Measurements from ENCODE around the gene TCN2.
"Not testable (repeated sequence)": the region's sequence is repeated elsewhere in the genome, so short reads cannot be mapped to it uniquely, and the experiment has no call there.

The TCN2 gene

DNA sequence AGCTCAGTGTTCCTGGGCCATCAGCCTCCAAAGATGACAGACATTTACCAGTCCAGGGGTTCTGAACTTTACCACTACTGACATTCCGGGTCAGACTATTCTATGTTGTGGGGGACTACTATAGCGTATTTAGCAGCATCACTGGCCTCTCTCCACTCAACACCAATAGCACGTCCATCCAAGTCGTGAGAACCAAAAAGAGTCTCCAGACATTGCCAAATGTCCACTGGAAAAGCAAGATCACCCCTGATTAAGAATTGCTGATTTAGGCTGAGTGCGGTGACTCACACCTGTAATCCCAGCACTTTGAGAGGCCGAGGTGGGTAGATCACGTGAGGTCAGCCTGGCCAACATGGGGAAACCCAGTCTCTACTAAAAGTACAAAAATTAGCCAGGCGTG lies 20.6 kb upstream of the TCN2 start:
- TF ChIP-seq CTCF (IDR thresholded peaks at IDR 0.05; ENCODE audit: control extremely low read depth, extremely low read depth, low read depth, missing control alignments): no peak
- CTCF ChIA-PET: no interaction called here
- POLR2A ChIA-PET: no interaction called here
- no peak for DNase-seq (ENCODE audit: extremely low spot score)

DNA sequence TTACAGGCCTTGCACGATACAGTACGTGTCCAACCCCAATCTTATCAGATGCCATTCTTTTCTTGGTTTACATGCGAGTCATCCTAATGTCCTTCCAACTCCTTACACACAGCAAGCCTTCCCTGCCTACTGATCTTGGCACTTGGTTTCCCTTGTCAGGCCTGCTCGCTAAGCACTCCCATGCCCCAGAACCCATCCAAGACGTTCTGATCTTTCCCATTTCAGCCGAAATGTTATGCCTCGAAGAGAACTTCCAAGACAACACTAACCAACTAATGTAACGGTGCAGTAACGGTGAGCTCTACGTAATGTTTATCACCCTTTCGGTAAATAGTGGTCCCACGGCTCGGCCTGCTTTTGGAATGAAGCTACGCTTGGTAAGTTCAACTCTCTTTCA lies 15.8 kb upstream of the TCN2 start:
- DNase-seq (ENCODE audit: extremely low spot score): no peak
- CTCF ChIA-PET: interaction anchor here (0.8 to 4.3 kb wide), 5 partner anchors 10 to 164 kb away, joined by 3 to 23 read pairs (median 4); partner anchors contain the start of gene TCN2
- no peak for TF ChIP-seq CTCF (IDR thresholded peaks at IDR 0.05; ENCODE audit: control extremely low read depth, extremely low read depth, low read depth, missing control alignments)
- POLR2A ChIA-PET: interaction anchor here (0.5 kb wide), 1 partner anchor 42 kb away, joined by 3 read pairs; no protein-coding TSS in a partner anchor

DNA sequence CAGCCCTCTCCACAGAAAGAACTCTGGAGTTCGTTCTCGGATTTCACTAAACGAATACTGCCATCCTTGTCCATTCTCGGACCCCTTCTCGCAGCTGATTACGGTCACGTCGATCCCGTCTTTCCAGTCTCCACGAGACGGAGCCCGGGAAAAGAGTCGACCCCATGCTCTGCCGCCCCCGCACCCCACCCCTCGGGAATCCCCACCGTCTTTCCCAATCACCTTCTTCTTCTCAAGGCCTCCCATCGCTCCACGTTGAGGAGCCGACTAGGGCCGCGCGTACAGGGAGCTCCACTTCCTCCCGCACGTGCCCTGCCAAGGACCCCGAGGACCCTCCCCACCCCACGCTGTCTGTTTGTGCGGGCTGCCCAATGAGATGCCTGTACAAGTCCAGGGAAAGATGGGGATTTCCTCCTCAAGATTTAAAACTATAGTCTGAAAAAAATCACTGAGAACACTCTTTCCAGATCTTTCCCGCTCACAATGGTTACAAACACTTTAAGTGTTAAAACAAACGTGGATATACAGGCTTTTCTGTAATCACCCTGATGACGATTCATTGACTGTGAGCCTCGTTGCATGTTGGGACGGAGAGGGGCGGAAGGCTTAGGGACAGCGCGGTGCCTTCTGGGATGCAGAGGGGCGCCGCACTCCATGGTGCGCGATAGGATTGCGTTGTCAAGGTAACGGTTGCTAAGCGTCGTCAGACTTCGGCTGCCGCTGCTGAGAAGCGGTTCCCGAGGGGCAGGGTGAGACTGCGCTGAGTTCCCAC lies 15.2 kb upstream of the TCN2 start, which contains the start of gene PES1:
TSS of gene PES1 (minus strand) at position 323 of the 772 bp plus-strand sequence. CDS start at position 246, 77 bp downstream.
- POLR2A ChIA-PET: interaction anchor here (0.5 kb wide), 1 partner anchor 41 kb away, joined by 3 read pairs; no protein-coding TSS in a partner anchor
- peak; percentile 98 for DNase-seq (ENCODE audit: extremely low spot score)
- CTCF ChIA-PET: interaction anchor here (0.8 to 4.3 kb wide), 5 partner anchors 10 to 163 kb away, joined by 3 to 23 read pairs (median 4); partner anchors contain the start of gene TCN2
- TF ChIP-seq CTCF (IDR thresholded peaks at IDR 0.05; ENCODE audit: control extremely low read depth, extremely low read depth, low read depth, missing control alignments): no peak

DNA sequence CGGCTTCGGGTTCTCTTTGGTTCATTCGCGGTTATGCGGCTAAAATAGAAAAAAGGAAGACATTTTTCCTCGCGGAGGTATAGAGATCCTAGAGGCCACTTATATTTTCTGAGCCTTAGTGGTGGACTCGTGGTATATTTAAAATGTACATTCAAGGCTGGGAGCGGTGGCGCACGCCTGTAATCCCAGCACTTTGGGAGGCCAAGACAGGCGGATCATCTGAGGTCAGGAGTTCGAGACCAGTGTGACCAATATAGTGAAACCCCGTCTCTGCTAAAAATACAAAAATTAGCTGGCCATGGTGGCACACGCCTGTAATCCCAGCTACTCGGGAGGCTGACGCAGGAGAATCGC lies 14.6 kb upstream of the TCN2 start:
- DNase-seq (ENCODE audit: extremely low spot score); POLR2A ChIA-PET: not testable (repeated sequence)
- CTCF ChIA-PET: interaction anchor here (1.2 to 4.3 kb wide), 3 partner anchors 14 to 163 kb away, joined by 3 to 23 read pairs (median 3); partner anchors contain the start of gene TCN2

DNA sequence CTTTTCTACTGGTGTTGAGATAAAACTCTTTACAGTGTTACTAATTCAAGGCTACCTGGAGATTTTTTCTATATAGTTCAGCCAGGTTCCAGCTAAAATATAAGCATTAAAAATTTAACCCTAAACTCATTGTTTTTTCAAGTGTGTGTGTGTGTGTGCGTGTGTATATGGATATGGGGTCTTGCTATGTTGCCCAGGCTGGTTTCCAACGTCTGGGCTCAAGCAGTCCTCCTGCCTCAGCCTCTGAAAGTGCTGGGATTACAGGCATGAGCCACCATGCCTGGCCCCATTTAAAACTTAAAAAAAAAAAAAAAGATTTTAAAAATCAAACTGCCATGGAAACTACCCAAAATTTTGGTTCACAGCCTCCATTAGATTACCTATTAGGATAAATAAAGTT lies 10.8 kb upstream of the TCN2 start:
- TF ChIP-seq CTCF (IDR thresholded peaks at IDR 0.05; ENCODE audit: control extremely low read depth, extremely low read depth, low read depth, missing control alignments): no peak
- no peak for DNase-seq (ENCODE audit: extremely low spot score)
- ChIA-PET POLR2A (no interaction called here), CTCF (interaction anchor here (4.0 kb wide), 1 partner anchor 11 kb away, joined by 34 read pairs; the partner anchor contains the start of gene TCN2)

DNA sequence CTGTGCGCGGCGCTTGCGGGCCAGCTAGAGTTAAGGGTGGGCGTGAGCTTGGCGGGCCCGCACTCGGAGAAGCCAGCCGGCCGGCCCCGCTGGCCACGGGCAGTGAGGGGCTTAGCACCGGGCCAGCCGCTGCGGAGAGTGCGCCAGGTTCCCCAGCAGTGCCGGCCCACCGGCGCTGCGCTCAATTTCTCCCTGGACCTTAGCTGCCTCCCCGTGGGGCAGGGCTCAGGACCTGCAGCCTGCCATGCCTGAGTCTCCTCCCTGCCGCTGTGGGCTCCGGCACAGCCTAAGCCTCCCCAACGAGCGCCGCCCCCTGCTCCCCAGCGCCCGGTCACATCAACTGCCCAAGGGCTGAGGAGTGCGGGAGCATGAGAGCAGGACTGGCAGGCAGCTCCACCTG lies 10.1 kb upstream of the TCN2 start:
- no peak for DNase-seq (ENCODE audit: extremely low spot score)
- CTCF ChIA-PET: interaction anchor here (0.9 to 4.0 kb wide), 2 partner anchors 10 to 38 kb away, joined by 6 to 34 read pairs; partner anchors contain the start of gene TCN2
- TF ChIP-seq CTCF (IDR thresholded peaks at IDR 0.05; ENCODE audit: control extremely low read depth, extremely low read depth, low read depth, missing control alignments): no peak
- POLR2A ChIA-PET: interaction anchor here (0.6 kb wide), 1 partner anchor 10 kb away, joined by 5 read pairs; the partner anchor contains the start of gene TCN2

GRCh38 chr22:30598986-30599385 lies 8.0 kb upstream of the TCN2 start:
- TF ChIP-seq CTCF (IDR thresholded peaks at IDR 0.05; ENCODE audit: control extremely low read depth, extremely low read depth, low read depth, missing control alignments): no peak
- ChIA-PET POLR2A (interaction anchor here (0.6 kb wide), 1 partner anchor 40 kb away, joined by 8 read pairs; no protein-coding TSS in a partner anchor), CTCF (interaction anchor here (4.0 kb wide), 1 partner anchor 8 kb away, joined by 34 read pairs; the partner anchor contains the start of gene TCN2)
- DNase-seq (ENCODE audit: extremely low spot score): no peak

Data from GM10248 (cell line).